Measurements from ENCODE around the gene IL3RA.

GRCh38 chrX:1416327-1416784 is 79.8 kb downstream of the IL3RA start:
- TF ChIP-seq FOXP2 (optimal IDR thresholded peaks at IDR 0.05; ENCODE audit: borderline replicate concordance, extremely low read depth, extremely low read length, insufficient read depth) (no peak), POLR2AphosphoS5 (IDR thresholded peaks at IDR 0.05; ENCODE audit: low read depth, low read length) (no peak), TAF1 (IDR thresholded peaks at IDR 0.05; ENCODE audit: borderline replicate concordance, insufficient read depth, low read length) (no peak), SIN3A (IDR thresholded peaks at IDR 0.05; ENCODE audit: borderline replicate concordance, insufficient read depth, low read length) (no peak)
- TF ChIP-seq, protein P1, sequence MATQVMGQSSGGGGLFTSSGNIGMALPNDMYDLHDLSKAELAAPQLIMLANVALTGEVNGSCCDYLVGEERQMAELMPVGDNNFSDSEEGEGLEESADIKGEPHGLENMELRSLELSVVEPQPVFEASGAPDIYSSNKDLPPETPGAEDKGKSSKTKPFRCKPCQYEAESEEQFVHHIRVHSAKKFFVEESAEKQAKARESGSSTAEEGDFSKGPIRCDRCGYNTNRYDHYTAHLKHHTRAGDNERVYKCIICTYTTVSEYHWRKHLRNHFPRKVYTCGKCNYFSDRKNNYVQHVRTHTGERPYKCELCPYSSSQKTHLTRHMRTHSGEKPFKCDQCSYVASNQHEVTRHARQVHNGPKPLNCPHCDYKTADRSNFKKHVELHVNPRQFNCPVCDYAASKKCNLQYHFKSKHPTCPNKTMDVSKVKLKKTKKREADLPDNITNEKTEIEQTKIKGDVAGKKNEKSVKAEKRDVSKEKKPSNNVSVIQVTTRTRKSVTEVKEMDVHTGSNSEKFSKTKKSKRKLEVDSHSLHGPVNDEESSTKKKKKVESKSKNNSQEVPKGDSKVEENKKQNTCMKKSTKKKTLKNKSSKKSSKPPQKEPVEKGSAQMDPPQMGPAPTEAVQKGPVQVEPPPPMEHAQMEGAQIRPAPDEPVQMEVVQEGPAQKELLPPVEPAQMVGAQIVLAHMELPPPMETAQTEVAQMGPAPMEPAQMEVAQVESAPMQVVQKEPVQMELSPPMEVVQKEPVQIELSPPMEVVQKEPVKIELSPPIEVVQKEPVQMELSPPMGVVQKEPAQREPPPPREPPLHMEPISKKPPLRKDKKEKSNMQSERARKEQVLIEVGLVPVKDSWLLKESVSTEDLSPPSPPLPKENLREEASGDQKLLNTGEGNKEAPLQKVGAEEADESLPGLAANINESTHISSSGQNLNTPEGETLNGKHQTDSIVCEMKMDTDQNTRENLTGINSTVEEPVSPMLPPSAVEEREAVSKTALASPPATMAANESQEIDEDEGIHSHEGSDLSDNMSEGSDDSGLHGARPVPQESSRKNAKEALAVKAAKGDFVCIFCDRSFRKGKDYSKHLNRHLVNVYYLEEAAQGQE (IDR thresholded peaks at IDR 0.05; ENCODE audit: insufficient read depth in 1 of 2, low read depth in 2 of 2, low read length in 2 of 2) = no peak

All from PFSK-1 (cell line).